NOMO-1 treated with dmso at 0.1 percent for 144 hours (cell line): Measurements from ENCODE around the gene POLR3G.

ENCODE experiments used
- DNase-seq: peaks from one replicate; lab custom pipeline; 2025; ENCODE audit not compliant: unreplicated experiment; lab: John Stamatoyannopoulos, UW

The POLR3G gene

DNA sequence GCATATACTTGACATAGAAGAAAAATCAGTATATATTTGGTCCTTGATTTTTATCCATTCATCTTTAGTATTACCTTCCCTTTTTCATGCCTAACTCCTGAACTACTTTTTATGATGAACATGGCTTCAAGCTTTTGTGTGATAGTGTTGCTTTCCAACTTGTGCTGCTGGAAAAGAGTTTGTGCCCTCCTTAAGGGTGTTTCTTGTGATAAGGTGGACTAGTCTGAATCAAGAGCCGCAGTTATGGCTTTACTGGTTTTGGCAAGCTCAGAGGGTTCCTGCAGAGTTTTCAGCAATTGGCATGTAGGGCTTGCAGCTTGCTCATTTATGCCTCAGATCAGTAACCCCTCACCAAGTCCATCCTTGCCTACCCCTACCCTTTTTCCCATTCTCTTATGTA lies 20.5 kb downstream of the POLR3G start:
- no peak for DNase-seq

DNA sequence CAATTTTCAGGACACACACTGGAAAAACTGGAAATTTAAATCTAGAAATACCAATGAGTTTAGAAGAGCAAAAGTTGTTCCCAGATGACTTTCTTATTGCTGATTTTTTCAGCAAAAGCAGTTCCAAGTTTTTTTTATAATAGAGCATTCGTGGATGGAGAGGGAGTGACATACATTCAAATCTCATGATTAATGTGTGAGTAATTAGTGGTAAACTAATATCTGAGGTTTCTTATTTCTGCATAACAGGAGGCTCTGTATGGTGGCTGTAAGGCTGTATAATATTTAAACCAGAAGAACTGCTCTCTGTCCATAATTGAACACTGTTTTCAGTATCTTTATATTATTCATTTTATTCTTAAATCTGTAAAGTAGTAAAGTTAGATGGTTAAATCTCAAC lies 28.9 kb downstream of the POLR3G start:
- no peak for DNase-seq

DNA sequence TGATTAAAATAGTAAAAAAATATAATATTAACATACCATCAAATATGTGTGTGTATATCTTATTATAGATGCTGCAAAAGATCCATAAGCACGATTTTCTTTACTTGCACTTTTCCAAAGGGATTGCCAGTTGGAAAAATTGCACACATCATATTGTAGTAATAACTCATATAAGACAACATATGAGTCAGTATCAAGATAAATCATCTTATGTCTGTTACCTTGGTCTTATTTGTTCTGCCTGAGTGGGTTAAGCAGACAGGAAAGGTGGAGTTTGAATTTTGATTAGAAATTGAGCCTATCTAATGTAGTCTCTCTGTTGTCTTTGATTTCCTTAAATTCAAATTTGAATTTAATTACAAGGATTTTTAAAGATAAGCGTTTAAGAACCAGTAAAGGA lies 30.1 kb downstream of the POLR3G start:
- DNase-seq, result no peak

DNA sequence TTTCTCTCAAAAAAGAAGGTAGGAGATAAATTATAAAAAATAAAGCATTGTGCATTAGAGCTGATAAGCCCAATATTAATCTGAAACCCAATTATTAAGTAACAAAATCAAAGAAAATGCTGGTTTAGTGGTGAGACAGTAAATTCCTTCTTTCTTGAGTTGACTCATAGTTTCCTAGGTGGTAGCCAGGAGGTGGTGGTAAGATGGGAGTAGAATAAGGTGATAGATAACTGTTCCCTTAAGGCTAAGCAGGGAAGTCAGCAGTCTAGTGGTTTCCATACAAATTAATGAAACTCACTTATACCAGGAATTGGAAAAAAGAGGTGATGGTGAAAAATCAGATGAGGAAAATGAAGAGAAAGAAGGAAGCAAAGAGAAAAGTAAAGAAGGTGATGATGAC lies 31.6 kb downstream of the POLR3G start:
- no peak for DNase-seq

DNA sequence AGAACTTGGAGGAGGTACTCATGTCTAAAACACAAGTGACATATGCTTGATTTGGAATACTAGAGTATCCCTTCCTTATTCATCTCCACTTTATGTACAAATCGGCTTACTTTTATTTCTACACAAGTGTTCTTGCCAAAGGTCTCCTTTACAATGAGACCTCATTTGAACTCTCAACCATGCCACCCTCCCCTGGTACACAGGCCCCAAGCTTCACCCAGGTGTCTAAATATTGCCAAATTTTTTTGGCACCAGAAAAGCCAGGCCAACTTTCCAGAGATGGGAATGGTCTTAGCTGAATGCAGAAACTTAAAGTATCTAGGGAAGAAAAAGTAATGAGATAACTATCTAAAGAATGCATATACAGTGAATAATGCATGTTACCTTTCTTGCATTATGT lies 35.8 kb downstream of the POLR3G start:
- no peak for DNase-seq

DNA sequence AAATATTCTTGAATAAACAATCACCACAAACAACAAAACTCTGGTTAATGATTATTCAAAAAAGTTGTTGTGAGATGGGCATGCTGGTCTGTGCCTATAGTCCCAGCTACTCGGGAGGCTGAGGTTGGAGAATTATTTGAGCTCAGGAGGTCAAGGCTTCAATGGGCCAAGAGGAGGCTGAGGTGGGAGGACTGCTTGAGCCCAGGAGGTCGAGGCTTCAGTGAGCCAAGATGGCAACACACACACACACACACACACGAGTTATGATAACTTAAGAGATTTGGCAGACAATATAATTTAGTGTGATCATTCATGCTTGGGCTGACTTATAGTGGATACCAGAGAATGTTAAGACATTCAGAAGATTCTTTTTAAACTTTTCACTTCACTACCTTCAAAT lies 39.9 kb downstream of the POLR3G start:
- DNase-seq, result no peak

DNA sequence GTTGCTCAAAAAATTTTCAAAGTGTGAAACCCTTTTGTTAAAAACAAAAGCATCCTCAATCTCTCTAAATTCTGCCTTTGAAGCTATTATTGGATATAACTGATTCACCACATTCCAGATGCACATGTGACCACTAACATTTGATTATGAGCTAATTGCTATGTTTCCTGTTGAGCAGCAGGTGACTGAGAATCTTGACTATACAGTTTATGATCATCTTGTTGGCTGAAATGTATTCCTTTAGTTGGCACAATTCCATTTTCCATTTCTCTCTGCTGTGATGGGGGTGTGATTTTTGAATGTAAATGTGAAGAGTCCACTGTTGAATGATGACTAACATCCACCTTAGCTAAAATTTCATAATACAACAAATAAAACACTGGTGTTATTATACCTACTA lies 44.0 kb downstream of the POLR3G start:
- DNase-seq, result no peak

DNA sequence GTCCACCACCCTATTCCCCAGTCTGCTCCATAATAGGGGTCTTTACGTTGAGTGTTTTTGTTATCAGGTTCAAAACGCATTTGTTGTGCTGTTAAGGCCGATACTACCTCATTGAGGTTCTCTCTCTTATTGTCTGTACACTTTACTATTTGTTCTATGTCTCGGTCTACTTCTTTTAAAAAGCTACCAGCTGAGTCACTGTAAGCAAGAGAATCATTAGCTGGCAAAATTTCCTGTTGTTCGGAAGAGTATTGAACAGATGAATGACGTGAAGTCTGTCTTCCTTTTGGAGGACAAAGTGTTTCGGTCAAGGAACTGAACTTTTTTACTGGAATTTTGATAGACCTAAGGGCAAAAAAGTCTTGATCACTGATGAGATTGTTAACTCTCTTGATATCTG lies 44.4 kb downstream of the POLR3G start:
- DNase-seq, result no peak

DNA sequence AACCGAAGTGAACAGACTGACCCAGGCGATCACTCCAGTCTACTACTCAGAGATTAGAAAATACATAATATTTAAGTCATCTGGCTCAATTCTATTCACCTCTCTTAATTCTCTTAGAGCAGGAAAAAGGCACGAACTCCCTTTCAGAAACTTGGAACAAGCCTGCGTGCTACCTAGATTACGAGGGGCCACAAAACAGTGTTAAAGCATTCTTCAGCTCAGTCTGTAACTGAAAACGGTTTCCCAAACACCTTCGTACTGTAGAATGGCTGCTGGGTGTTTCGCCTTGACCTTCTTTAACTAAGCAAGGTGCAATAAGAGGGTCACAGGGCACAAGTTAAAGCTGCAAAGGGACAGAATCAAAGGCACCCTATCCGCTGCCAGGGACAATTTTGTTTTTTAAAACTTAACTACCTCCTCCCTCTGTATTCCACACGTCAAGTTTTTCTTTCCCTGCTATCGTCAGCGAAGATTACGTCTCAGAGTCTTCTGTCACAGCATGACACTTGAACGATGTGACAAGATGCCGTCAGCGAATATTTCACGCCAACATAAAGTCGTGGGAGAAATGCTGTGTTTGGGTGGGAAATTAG lies 54.0 kb downstream of the POLR3G start:
- DNase-seq, result peak; percentile 1

DNA sequence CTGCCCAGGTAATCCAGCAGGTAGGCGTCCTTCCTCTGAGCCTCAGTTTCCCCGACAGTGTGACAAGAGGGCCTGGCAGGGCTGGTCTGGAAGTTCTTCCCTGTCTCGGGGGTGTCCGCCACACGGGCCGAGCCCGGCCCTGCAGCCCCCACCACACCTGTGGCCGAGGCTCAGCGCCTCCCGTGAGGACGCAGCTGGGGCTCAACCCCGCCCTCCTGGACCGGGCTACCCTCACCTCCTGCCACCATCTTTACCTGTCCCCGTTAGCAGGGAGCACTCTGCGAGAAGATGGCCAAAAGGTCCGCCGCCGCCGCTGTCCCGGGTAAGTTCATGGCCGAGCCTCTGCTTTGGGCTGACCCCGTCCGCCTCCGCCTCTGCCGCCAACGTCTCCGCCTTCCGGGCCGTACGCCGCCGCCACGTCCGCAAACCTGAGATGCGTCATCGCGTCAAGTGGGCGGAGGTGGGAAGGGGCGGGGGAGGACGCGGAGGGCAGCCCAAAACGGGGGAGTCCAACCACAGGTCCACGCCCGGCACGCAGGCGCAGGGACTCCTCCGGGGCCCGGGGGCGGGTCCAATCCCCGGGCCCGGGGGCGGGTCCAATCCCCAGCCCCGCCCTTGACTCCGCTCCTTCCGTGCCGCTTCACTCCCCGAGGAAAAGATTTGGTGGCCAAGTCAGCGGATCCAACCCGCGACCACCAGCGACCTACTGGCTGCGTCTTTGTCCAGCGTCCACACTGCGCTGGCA lies 54.7 kb downstream of the POLR3G start, which contains the start of gene LYSMD3:
Gene LYSMD3, minus strand, starts transcription at position 391 of the 745 bp plus-strand sequence. CDS start 4,295 bp downstream, outside the sequence.
- peak; percentile 94 for DNase-seq

DNA sequence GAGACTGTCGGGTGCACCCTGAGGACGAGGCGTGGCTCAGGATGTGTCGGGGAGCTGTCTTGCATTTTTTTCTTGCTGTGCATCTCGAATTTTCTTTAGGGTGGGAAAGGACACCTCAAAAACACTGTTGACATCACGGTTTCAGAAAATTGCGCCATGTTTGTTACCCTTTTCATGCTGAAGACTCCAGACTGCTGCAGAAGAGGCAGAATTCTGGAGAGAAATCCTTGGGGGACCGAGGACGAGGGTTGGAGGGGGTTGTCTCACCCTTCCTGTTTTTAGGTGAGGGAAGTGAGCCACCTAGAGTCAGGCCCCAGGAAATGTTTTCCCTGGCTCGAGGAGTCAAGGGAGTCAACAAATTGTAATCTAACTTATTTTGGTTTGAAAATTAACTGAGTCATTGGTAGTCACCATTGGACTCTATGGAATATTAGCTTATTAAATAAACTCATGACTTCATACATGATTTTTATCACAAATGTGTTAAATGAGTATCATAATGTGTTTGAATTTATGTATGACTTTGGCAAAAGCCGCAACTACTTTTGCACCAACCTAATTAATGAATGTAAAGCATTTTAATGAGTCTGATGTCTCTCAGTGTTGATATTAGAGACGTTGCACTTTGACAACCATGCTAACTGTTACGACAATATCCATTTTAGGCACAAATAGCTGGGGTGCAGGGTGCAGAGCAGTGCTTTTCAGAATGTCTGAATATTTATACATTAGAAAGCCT lies 55.4 kb downstream of the POLR3G start:
- peak; percentile 63 for DNase-seq

DNA sequence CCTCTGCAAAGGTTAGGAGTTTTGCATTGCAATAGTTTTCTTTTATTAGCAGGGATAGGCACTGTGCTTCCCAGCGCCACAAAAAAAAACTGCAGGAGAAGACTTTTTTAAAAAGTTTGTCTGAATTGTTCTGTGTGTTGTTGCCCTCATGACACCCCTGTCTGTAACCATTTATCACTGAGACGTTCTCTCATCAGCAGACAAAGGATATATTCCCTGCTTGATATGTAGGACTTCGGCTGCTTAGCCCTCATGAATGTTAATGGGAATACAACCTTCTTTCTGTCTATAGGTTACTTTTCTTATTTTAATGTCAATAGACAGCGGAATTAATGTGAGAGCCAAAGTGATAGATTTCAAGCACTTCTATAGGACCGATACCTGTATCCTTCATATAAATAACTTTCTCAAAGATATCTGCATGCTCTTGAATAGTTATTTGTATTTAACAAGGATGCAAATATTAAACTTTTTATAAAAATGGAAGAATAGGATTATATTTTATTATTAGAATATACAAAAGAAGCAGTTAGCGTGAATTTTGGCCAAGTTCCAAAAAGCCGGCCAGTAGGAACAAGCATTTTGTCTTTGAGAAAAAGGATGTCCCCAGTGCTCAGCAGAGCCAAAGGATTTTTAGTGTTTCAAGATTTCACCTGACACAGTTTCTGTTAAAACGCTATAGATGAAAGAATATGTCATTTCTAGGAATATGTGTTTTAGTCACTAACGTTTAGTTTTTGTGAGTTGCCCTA lies 56.2 kb downstream of the POLR3G start:
- no peak for DNase-seq

DNA sequence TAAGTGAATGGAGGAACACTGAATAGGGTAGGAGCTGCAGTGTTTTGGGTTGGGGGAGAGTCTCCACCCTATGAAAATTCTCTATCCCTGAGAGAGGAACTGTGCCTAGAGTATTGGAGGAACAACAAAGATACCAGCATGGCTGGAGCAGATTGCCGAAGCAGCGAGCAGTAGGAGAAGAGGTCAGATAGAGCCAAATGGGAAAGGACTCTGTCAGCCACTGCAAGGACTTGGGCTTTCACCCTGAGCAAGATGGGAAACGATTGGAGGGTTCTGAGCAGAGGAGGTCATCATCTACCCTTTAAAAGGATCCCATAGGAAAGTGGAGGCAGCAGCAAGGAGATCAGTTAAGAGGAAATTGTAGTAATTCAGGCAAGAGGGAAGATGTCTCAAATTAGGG lies 59.1 kb downstream of the POLR3G start:
- no peak for DNase-seq

DNA sequence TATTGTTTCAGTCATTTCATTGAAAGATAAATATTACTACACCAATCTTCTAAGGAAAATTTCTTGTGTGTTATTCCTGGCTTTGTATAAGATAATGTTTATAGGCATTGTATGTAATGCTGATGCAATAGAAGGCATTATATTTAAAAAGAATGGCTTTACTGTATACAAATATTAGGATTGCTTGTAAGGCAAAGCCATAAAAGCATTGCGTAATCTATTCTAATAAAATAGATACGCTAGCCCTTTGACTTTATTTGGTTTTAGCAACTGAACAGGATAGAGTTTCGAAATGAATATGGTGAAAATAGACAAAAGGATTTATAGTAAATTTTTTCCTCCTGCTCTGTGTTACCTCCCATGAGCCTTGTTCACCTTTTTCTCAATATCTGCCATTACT lies 60.3 kb downstream of the POLR3G start:
- no peak for DNase-seq

DNA sequence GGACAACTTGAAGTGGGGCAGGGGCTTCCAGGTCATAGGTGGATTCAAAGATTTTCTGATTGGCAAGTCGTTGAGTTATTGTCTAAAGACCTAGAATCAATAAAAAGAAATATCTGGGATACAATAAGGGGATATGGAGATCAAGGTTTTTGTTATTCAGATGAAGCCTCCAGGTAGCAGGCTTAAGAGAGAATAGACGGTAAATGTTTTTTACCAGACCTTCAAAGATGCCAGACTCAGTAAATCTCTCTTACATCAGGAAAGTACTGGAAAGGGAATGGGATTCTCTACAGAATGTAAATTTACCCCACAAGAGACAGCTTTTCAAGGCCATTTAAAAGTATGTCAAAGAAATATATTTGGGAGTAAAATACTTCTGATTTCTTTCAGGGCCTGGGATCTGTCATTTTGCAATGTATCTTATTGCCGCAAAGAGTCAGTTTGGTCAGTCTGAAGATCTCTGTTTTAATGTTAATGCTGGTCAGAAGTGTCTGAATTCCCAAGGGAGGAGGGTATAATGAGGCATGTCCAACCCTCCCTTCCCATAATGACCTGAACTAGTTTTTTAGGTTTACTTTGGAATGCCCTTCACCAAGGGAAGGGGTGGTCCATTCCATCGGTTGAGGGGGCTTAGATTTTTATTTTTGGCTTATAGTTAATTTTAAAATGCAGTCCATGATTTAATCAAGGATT lies 68.3 kb downstream of the POLR3G start:
- no peak for DNase-seq

DNA sequence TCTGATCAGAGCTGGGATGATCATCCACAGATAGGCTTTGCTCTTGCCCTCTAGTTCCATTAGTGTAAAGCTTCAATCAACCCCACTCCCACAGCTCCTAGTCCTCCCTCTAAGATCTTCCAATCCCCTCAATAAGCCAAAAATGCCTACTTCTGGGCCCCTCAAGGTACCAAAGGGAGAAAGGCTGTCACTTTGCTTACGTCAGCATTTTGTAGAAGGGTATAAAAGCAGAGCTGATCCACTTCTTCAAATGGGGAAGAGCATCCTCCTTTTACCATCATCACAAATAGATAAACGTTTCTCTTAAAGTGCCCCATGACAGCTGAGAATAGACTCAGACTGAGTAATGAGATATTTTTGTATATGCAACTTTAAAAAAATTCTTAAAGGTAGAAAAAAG lies 70.8 kb downstream of the POLR3G start:
- DNase-seq, result no peak

DNA sequence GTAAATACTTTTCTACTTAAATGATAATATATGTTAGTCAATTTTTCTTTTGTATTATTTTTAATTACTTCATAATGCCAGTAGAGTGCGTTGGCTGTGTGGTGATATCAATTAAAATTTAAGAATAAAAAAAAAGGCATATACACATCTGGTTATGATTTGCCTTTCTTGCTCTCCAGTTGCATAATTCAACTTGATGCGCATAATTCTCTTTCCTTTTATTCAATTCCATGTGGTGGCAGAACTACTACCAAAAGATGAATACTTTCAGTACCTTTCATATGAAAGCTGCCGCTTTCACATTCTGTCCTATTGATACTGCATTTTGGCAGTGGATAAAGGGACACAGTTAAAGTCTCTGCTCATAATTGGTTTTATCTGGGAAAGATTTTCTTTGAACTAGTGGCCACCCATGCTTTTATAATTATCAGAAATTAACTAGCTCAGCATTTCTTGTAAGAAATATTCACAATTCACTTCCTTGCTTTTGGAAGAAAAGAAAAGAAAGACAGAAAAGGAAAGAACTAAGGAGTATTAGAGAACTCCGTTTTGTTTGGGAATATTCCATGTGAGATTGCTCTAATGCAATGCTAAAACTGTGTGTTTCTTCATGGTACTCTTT lies 71.7 kb downstream of the POLR3G start:
- DNase-seq, result no peak

DNA sequence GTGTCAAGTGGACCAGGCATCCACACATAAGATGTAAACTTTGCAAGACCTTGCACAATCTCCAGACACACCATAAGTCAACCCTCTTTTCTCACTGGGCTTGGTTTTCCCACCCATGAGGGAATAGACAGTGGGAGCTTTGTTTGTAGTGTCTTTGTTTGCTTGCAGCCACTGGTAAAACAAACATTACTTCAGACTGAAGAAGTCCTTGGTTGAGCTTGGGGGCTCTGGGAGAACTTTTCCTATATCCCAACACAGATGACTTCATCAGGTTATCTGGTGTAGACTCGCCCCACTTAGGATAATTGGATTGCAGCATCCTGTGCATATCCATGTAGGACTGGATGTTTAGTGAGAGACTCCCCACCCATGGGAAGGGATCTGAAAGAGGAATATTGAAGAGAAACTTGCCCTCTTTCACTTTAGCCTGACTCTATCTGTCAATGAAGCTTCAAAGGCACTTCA lies 72.4 kb downstream of the POLR3G start:
- DNase-seq, result no peak

DNA sequence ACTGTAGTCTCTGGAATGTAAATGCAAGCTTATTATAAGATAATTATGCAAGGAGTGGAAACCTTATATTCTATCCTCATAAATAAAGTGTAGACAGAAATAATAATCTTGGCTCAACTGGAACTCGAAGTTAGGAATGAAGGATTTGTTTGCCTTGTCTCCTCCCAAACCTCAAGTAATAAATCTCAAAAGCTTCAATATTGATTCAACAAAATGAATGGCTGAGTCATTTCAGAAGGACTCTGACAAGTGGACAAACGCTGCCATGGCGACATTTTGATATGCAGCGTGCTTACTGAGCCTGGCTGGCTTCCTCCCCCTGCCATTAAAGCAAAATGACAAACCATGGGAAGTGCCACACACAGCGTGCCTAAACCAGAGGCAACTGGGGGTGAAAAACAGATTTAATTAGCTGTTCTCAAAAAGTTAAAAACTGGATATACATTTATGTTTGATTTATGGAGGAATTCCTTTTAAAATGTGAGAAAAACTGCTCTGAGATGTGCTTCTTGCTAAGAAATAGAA lies 73.5 kb downstream of the POLR3G start:
- DNase-seq, result no peak

DNA sequence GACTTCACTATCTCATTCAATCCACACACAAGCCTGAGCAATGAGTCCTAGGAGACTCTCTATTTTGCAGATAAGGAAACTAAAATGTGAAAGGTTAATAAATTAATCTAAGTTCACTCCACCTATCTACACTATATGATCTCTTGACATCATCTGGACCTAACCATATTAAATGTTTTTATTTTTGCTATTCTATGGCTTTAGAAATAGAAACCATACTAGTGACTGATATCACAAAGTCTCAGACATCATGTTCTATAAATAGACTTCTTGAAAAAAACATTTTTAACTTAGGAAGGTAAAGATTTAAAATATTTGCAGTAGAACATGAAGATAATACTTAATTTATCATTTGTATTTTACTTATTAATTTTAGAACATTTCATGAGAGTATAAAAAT lies 74.6 kb downstream of the POLR3G start:
- no peak for DNase-seq
